Upper lobe of left lung (tissue), 6 donors: Measurements from ENCODE around the gene CCDC183. TPM values are rescaled to one million over a fixed set of nuclear protein-coding genes. Genes with fewer than 3 reads are reported as not detected.

Experiments used
- ATAC-seq, 2 donors: fragments of 200-7000 bp; cut with Tn5 transposase; one replicate each; pipeline ENCODE4 v1.9.1; 2022; ENCODE audit warnings: mild to moderate bottlenecking in 2 of 2, moderate library complexity in 2 of 2; ENCODE audit not compliant: low FRiP score in 2 of 2
- DNase-seq, 2 donors: peaks; one replicate each; pipeline ENCODE4 v3.0.0-alpha.2; 2019 to 2020
- H3K27ac ChIP-seq, 4 donors: fragments of 200-600 bp; sonication (generic); one replicate each; pipeline ENCODE4 v1.5.1; 2016 to 2019
- H3K27me3 ChIP-seq, 4 donors: fragments of 200-600 bp; sonication (generic); one replicate each; pipeline ENCODE4 v1.5.1; 2017 to 2019
- H3K36me3 ChIP-seq, 4 donors: fragments of 200-600 bp; sonication (generic); one replicate each; pipeline ENCODE4 v1.5.1; 2016 to 2019
- H3K4me1 ChIP-seq, 4 donors: fragments of 200-600 bp; sonication (generic); one replicate each; pipeline ENCODE4 v1.5.1; 2018 to 2019
- H3K4me3 ChIP-seq, 4 donors: fragments of 200-600 bp; sonication (generic); one replicate each; pipeline ENCODE4 v1.5.1; 2017 to 2019; ENCODE audit warnings: mild to moderate bottlenecking in 2 of 4, moderate library complexity in 1 of 4
- H3K9me3 ChIP-seq, 4 donors: fragments of 200-600 bp; sonication (generic); one replicate each; pipeline ENCODE4 v1.5.1; 2018 to 2019
- CTCF ChIP-seq, 6 experiments: fragments of 450-650 bp in 4 of 6; fragments of 200-600 bp in 2 of 6; sonication (generic) in 2 of 6; IDR thresholded peaks; one replicate each; pipeline ENCODE4 v1.5.1; 2016 to 2019; ENCODE audit warnings: antibody characterized with exemption in 6 of 6
- EP300 ChIP-seq, 4 donors: sonication (generic); formaldehyde crosslinking; IDR thresholded peaks; one replicate each; pipeline ENCODE4 v1.5.1; 2017; ENCODE audit warnings: antibody characterized with exemption in 4 of 4, control low read depth in 2 of 4
- POLR2A ChIP-seq, 4 donors: fragments of 450-650 bp; IDR thresholded peaks; one replicate each; pipeline ENCODE4 v1.5.1; 2016 to 2017; ENCODE audit warnings: antibody characterized with exemption in 4 of 4, mild to moderate bottlenecking in 2 of 4
- POLR2AphosphoS5 ChIP-seq, 2 donors: sonication (generic); formaldehyde crosslinking; IDR thresholded peaks; one replicate each; pipeline ENCODE4 v1.5.1; 2017; ENCODE audit warnings: antibody characterized with exemption in 2 of 2
- WGBS, 2 donors: methylation state at CpG; one replicate each; pipeline ENCODE4 v1.1.5; 2017 to 2018; 5-methylcytosine and 5-hydroxymethylcytosine counted together
- total RNA-seq, 6 donors: library from RNA; depleted of rRNA in 4 of 6; stranded (reverse); fragments of >200 nt in 4 of 6; gene quantifications; one replicate each; pipeline versions ENCODE4 v1.1.0 to v1.2.1, GENCODE V29; 2016 to 2021
- donor health status: DM: no; HTN: no; CAD: no; lungs with moderate emphysema.
- donor health status: DM: no; HTN: yes; CAD: no; lungs with severe emphysema.

CCDC183 gene
- total RNA-seq, 6 donors from 2014 or later = 1.9 to 130 (median 6.6) TPM

- H3K36me3 ChIP-seq = peaks cover 3 to 52% (median 38%) of the 10 kb centered on the region in 4 donors
- H3K9me3 ChIP-seq = no peaks in the 10 kb centered on the region
- 92 to 96% methylated on average over 24 to 30 of the region's 30 CpGs for WGBS, 2 donors
- no peaks in the 10 kb centered on the region for H3K27me3 ChIP-seq
- DNase-seq (peak in 1 of 2 donors; percentile 78), ATAC-seq (no peak)
- peaks cover 0 to 12% (median 0%) of the 10 kb centered on the region in 4 donors for H3K4me1 ChIP-seq
- no peak overlapping the region for H3K27ac ChIP-seq
- H3K4me3 ChIP-seq = no peak overlapping the region
- TF ChIP-seq CTCF (IDR thresholded peaks at IDR 0.05) (no peak), POLR2A (IDR thresholded peaks at IDR 0.05) (no peak), POLR2AphosphoS5 (IDR thresholded peaks at IDR 0.05) (no peak), EP300 (IDR thresholded peaks at IDR 0.05) (no peak)
Measured at GRCh38 chr9:136823136-136824046, 27.3 kb downstream of the CCDC183 start.

- WGBS, 2 donors = 87 to 92% methylated on average over 10 to 21 of the region's 21 CpGs
- Histone ChIP-seq H3K36me3 (peaks cover 3 to 65% (median 50%) of the 10 kb centered on the region in 4 donors), H3K27ac (no peak overlapping the region), H3K9me3 (no peaks in the 10 kb centered on the region), H3K4me3 (no peak overlapping the region), H3K4me1 (peaks cover 0 to 12% (median 0%) of the 10 kb centered on the region in 4 donors), H3K27me3 (no peaks in the 10 kb centered on the region)
- TF ChIP-seq POLR2AphosphoS5 (IDR thresholded peaks at IDR 0.05) = no peak
- TF ChIP-seq EP300 (IDR thresholded peaks at IDR 0.05) = no peak
- no peak for TF ChIP-seq CTCF (IDR thresholded peaks at IDR 0.05)
- no peak for TF ChIP-seq POLR2A (IDR thresholded peaks at IDR 0.05)
- ATAC-seq = no peak
- no peak for DNase-seq
Measured at GRCh38 chr9:136824496-136825225, 28.5 kb downstream of the CCDC183 start.

- TF ChIP-seq POLR2AphosphoS5 (IDR thresholded peaks at IDR 0.05) = no peak
- no peak for TF ChIP-seq CTCF (IDR thresholded peaks at IDR 0.05)
- TF ChIP-seq POLR2A (IDR thresholded peaks at IDR 0.05) = no peak
- TF ChIP-seq EP300 (IDR thresholded peaks at IDR 0.05) = no peak
- no peak for ATAC-seq
- Histone ChIP-seq H3K4me1 (peaks cover 0 to 12% (median 0%) of the 10 kb centered on the region in 4 donors), H3K9me3 (no peaks in the 10 kb centered on the region), H3K27me3 (no peaks in the 10 kb centered on the region), H3K27ac (no peak overlapping the region), H3K36me3 (peaks cover 3 to 74% (median 59%) of the 10 kb centered on the region in 4 donors), H3K4me3 (no peak overlapping the region)
- WGBS, 2 donors = 91 to 95% methylated on average over 36 to 40 of the region's 44 CpGs
- DNase-seq = peak in 1 of 2 donors; percentile 79
Measured at GRCh38 chr9:136825295-136826187, 29.4 kb downstream of the CCDC183 start.

- TF ChIP-seq CTCF (IDR thresholded peaks at IDR 0.05) = no peak
- no peak for TF ChIP-seq POLR2AphosphoS5 (IDR thresholded peaks at IDR 0.05)
- no peak for TF ChIP-seq EP300 (IDR thresholded peaks at IDR 0.05)
- peak in 1 of 2 donors; percentile 73 for DNase-seq
- Histone ChIP-seq H3K27ac (no peak overlapping the region), H3K36me3 (peaks cover 3 to 80% (median 62%) of the 10 kb centered on the region in 4 donors), H3K9me3 (no peaks in the 10 kb centered on the region), H3K4me1 (peaks cover 0 to 6% (median 0%) of the 10 kb centered on the region in 4 donors), H3K27me3 (no peaks in the 10 kb centered on the region), H3K4me3 (no peak overlapping the region)
- no peak for ATAC-seq
- 97 to 100% methylated on average over 10 to 16 of the region's 17 CpGs for WGBS, 2 donors
Measured at GRCh38 chr9:136826188-136826541, 30.0 kb downstream of the CCDC183 start.
